OCI-LY1 (cell line): ENCODE measurements around the gene SNRNP40.

Source experiments
- EZH2 ChIP-seq: fragments of 200-600 bp; sonication (generic), shearing (Covaris generic); IDR thresholded peaks from 2 replicates; pipeline ENCODE4 v1.8.0; 2017; ENCODE audit warnings: borderline replicate concordance, mixed run types, mild to moderate bottlenecking, antibody characterized with exemption, low read length, moderate library complexity, mixed read lengths
- TF ChIP-seq, protein P1 (sequence below): fragments of 200-600 bp; sonication (generic), shearing (Covaris generic); IDR thresholded peaks from 2 replicates; pipeline ENCODE4 v1.5.1; 2017; ENCODE audit warnings: mild to moderate bottlenecking, antibody characterized with exemption, low read length, moderate library complexity, mixed read lengths

GRCh38 chr1:31216016-31216415, 80.6 kb downstream of the SNRNP40 start:
- TF ChIP-seq, protein P1, sequence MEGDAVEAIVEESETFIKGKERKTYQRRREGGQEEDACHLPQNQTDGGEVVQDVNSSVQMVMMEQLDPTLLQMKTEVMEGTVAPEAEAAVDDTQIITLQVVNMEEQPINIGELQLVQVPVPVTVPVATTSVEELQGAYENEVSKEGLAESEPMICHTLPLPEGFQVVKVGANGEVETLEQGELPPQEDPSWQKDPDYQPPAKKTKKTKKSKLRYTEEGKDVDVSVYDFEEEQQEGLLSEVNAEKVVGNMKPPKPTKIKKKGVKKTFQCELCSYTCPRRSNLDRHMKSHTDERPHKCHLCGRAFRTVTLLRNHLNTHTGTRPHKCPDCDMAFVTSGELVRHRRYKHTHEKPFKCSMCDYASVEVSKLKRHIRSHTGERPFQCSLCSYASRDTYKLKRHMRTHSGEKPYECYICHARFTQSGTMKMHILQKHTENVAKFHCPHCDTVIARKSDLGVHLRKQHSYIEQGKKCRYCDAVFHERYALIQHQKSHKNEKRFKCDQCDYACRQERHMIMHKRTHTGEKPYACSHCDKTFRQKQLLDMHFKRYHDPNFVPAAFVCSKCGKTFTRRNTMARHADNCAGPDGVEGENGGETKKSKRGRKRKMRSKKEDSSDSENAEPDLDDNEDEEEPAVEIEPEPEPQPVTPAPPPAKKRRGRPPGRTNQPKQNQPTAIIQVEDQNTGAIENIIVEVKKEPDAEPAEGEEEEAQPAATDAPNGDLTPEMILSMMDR: no peak
- no peak for TF ChIP-seq EZH2
